ENCODE data around the gene ZNRD2. TPM values are rescaled to one million over a fixed set of nuclear protein-coding genes. Genes with fewer than 3 reads are reported as not detected.

Gene ZNRD2
- total RNA-seq, 1 experiment from 2014 or later: 70.9 TPM

- no peak for TF ChIP-seq TCF7 (CRISPR knock-in tag; IDR thresholded peaks at IDR 0.05; ENCODE audit: low read depth)
- TF ChIP-seq HMGXB4 (CRISPR knock-in tag; IDR thresholded peaks at IDR 0.05): no peak
Observed at GRCh38 chr11:65604258-65604657, 34.0 kb downstream of the ZNRD2 start (continued).

GRCh38 chr11:65606876-65607613 is 36.8 kb downstream of the ZNRD2 start:
- peaks cover 18% of the 10 kb centered on the region for H3K4me1 Mint-ChIP-seq
- TF ChIP-seq PREB (CRISPR knock-in tag; IDR thresholded peaks at IDR 0.05; ENCODE audit: borderline replicate concordance): 0 out of 2 replicates have a peak, but pooled peaks have one; percentile 62
- peak; percentile 82 for TF ChIP-seq NR2C2 (CRISPR knock-in tag; IDR thresholded peaks at IDR 0.05)
- TF ChIP-seq ZNF532 (CRISPR knock-in tag; IDR thresholded peaks at IDR 0.05; ENCODE audit: borderline replicate concordance): no peak
- TF ChIP-seq HMGXB4 (CRISPR knock-in tag; IDR thresholded peaks at IDR 0.05): peak; percentile 86
- TF ChIP-seq USF2 (CRISPR knock-in tag; IDR thresholded peaks at IDR 0.05): peak; percentile 67
- 0 out of 2 replicates have a peak, but pooled peaks have one; percentile 49 for TF ChIP-seq NR1H2 (CRISPR knock-in tag; IDR thresholded peaks at IDR 0.05)
- peak; percentile 95; the same call in 1 of the 2 replicates for TF ChIP-seq NR3C1 (CRISPR knock-in tag; conservative IDR thresholded peaks at IDR 0.05; ENCODE audit: low read depth)
- peak; percentile 97 for TF ChIP-seq E2F1 (CRISPR knock-in tag; IDR thresholded peaks at IDR 0.05)
- TF ChIP-seq TCF7 (CRISPR knock-in tag; IDR thresholded peaks at IDR 0.05; ENCODE audit: low read depth): peak; percentile 93; the same call in 1 of the 2 replicates
- TF ChIP-seq CBFB (CRISPR knock-in tag; IDR thresholded peaks at IDR 0.05; ENCODE audit: low read depth): peak; percentile 98
- TF ChIP-seq ZNF416 (CRISPR knock-in tag; IDR thresholded peaks at IDR 0.05): no peak
- no peak for TF ChIP-seq AR (CRISPR knock-in tag; IDR thresholded peaks at IDR 0.05)
- TF ChIP-seq PRDM15 (CRISPR knock-in tag; IDR thresholded peaks at IDR 0.05): peak; percentile 63; the same call in 1 of the 2 replicates
- TF ChIP-seq TEAD1 (CRISPR knock-in tag; IDR thresholded peaks at IDR 0.05): peak; percentile 99

More at GRCh38 chr11:65606876-65607613, 36.8 kb downstream of the ZNRD2 start:
- Mint-ChIP-seq H3K9me3 (no peaks in the 10 kb centered on the region), H3K4me3 (peak overlapping the region; percentile 70), H3K36me3 (peaks cover 7% of the 10 kb centered on the region), H3K27ac (peak overlapping the region; percentile 65; the same call in 1 of the 2 replicates), H3K27me3 (ENCODE audit: low read depth) (peaks cover 8% of the 10 kb centered on the region; the same call in 1 of the 2 replicates)
- ATAC-seq: peak; percentile 98
- POLR2A ChIA-PET: interaction anchor here (0.6 to 2.0 kb wide), 6 partner anchors 8 to 1234 kb away, joined by 3 to 6 read pairs (median 6); partner anchors contain the start of genes EHBP1L1 and PCNX3
- peak; percentile 97 for DNase-seq (ENCODE audit: low spot score)
- CTCF ChIA-PET: interaction anchor here (0.6 to 16.2 kb wide), 23 partner anchors 8 to 415 kb away, joined by 3 to 311 read pairs (median 4); partner anchors contain the start of genes EHBP1L1, FAM89B, KCNK7 and PCNX3
